Stimulated activated CD8-positive, alpha-beta memory T cell treated with anti-CD3 and anti-CD28 coated beads, Interleukin-12 subunit alpha, Interleukin-12 subunit beta, amount 100 ng/mL, for 24 hours (primary cell): ENCODE data around the gene PRRG4.
"Not testable (repeated sequence)": the region's sequence is repeated elsewhere in the genome, so short reads cannot be mapped to it uniquely, and the experiment has no call there.

ENCODE experiments used
- DNase-seq: peaks from one replicate; pipeline ENCODE4 v3.0.0-alpha.2; 2020; ENCODE audit errors: extremely low read depth

Gene PRRG4

GRCh38 chr11:32885556-32885955 is 55.8 kb downstream of the PRRG4 start:
- DNase-seq: no peak

DNA sequence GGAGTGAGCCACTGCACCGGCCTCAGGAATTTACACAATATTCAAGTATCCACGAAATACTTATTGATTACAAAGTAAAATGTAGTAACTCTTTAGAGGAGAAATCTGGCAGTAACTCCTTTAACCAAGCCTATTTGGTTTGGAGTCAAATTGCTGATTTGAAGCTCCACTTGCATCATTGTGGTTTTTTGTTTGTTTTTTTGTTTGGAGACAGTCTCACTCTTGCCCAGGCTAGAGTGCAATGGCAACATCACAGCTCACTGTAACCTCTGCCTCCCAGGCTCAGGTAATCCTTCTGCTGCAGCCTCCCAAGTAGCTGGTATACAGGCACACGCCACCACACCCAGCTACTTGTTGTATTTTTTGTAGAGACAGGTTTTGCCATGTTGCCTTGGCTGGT is 56.5 kb downstream of the PRRG4 start:
- no peak for DNase-seq

DNA sequence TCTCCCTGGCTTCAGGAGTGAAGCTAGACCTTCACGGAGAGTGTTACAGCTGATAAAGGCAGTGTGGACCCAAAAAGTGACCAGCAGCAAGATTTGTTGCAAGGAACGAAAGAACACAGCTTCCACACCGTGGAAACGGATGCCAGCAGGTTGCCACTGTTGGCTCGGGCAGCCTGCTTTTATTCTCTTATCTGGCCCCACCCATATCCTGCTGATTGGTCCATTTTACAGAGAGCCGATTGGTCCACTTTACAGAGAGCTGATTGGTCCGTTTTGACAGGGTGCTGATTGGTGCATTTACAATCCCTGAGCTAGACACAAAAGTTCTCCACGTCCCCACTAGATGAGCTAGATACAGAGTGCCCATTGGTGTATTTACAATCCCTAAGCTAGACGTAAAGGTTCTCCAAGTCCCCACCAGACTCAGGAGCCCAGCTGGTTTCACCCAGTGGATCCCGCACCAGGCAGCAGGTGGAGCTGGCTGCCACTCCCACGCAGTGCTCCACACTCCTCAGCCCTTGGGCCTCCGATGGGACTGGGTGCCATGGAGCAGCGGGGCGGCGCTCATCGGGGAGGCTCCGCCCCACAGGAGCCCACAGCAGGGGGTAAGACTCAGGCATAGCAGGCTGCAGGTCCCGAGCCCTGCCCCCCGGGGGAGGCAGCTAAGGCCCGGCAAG is 58.1 kb downstream of the PRRG4 start:
- not testable (repeated sequence) for DNase-seq

DNA sequence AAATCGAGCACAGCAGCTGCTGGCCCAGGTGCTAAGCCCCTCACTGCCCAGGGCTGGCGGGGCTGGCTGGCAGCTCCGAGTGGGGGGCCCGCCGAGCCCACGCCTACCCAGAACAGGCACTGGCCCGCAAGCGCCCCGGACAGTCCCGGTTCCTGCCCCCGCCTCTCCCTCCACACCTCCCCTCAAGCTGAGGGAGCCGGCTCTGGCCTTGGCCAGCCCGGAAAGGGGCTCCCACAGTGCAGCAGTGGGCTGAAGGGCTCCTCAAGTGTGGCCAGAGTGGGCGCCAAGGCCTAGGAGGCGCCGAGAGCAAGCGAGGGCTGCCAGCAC is 58.6 kb downstream of the PRRG4 start:
- not testable (repeated sequence) for DNase-seq

- no peak for DNase-seq
Observed at GRCh38 chr11:32888805-32889204, 59.1 kb downstream of the PRRG4 start.

- no peak for DNase-seq
Observed at GRCh38 chr11:32890843-32891656, 61.3 kb downstream of the PRRG4 start.

GRCh38 chr11:32891657-32892354 is 62.1 kb downstream of the PRRG4 start:
- DNase-seq: no peak

GRCh38 chr11:32892355-32893092 is 62.8 kb downstream of the PRRG4 start, which contains the start of gene QSER1:
Gene QSER1 (plus strand): TSS chr11:32892811. CDS start chr11:32893126, 315 bp downstream.
- peak; percentile 35 for DNase-seq

GRCh38 chr11:32893093-32893342 is 63.3 kb downstream of the PRRG4 start:
- no peak for DNase-seq

- DNase-seq: no peak
Observed at GRCh38 chr11:32893343-32894148, 63.8 kb downstream of the PRRG4 start.

GRCh38 chr11:32894149-32894827 is 64.6 kb downstream of the PRRG4 start:
- DNase-seq: no peak

- DNase-seq: no peak
Observed at GRCh38 chr11:32894921-32895320, 65.2 kb downstream of the PRRG4 start.

GRCh38 chr11:32895471-32895870 is 65.7 kb downstream of the PRRG4 start:
- DNase-seq: no peak

DNA sequence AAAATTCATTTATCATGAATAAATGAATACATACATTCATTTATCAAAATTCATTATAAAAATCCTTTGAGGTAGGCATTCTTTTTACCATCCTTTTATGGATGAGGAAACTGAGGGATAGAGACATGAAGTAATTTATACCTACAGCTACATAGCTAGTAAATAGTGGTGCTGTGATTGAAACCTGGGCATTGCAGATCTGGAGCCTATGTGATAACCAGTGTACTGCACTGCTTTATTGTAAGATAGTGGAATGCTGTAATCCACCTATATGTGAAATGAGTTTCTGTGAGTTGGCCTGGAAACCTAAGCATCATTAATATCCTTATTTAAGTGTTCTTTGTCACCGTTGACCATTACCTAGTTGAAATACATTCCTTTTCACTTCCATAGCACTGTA is 67.4 kb downstream of the PRRG4 start:
- DNase-seq: no peak

GRCh38 chr11:32899438-32899837 is 69.7 kb downstream of the PRRG4 start:
- no peak for DNase-seq

- DNase-seq: no peak
Observed at GRCh38 chr11:32902089-32902665, 72.5 kb downstream of the PRRG4 start.

GRCh38 chr11:32905028-32905667 is 75.4 kb downstream of the PRRG4 start:
- no peak for DNase-seq
